IMR-90 (cell line): ENCODE measurements around the gene MUC20. TPM values are rescaled to one million over a fixed set of nuclear protein-coding genes. Genes with fewer than 3 reads are reported as not detected.

Experiments used
- ATAC-seq: fragments of 200-7000 bp; cut with Tn5 transposase; 2 replicates; pipeline ENCODE4 v1.9.1; 2020; ENCODE audit warnings: low read depth, mild to moderate bottlenecking, moderate library complexity
- BruUV-seq: library from RNA; stranded (reverse); fragments of 400-500 nt; replicated peaks from 2 replicates; lab custom pipeline; 2021; lab: Mats Ljungman, UMichigan
- CTCF ChIA-PET: fragments of 300-600 bp; formaldehyde crosslinking; extraction: SDS; loops from one replicate; lab custom pipeline; 2021; ENCODE audit warnings: antibody characterized with exemption; lab: Yijun Ruan, JAX
- POLR2A ChIA-PET: fragments of 300-600 bp; sonication (Branson Sonifier 250); formaldehyde crosslinking; loops from one replicate; lab custom pipeline; 2022; ENCODE audit warnings: antibody characterized with exemption; ENCODE audit not compliant: unreplicated experiment; lab: Charles Lee
- DNase-seq: peaks from one replicate; pipeline ENCODE4 v3.0.0; 2013
- H2AFZ ChIP-seq: replicated peaks from 2 replicates; pipeline ENCODE3; 2013; ENCODE audit warnings: low read length, mild to moderate bottlenecking; ENCODE audit not compliant: poor library complexity
- H2AK5ac ChIP-seq: 2 replicates; pipeline ENCODE4 v1.6.1; 2013; ENCODE audit warnings: low read depth, low read length, inconsistent platforms
- H2AK9ac ChIP-seq: replicated peaks from 2 replicates; pipeline ENCODE3; 2013; ENCODE audit warnings: mild to moderate bottlenecking, low read depth, low read length, moderate library complexity; ENCODE audit not compliant: poor library complexity
- H2BK120ac ChIP-seq: 2 replicates; pipeline ENCODE4 v1.6.1; 2013; ENCODE audit warnings: low read depth, low read length, inconsistent platforms
- H2BK15ac ChIP-seq: 3 replicates; pipeline ENCODE4 v1.6.1; 2013; ENCODE audit warnings: low read depth, low read length, inconsistent platforms
- H2BK20ac ChIP-seq: 2 replicates; pipeline ENCODE4 v1.6.1; 2013; ENCODE audit warnings: low read depth, mild to moderate bottlenecking, inconsistent platforms, low read length, moderate library complexity
- H2BK5ac ChIP-seq: 2 replicates; pipeline ENCODE4 v1.6.1; 2013; ENCODE audit warnings: mild to moderate bottlenecking, low read depth, low read length, inconsistent platforms; ENCODE audit not compliant: poor library complexity, severe bottlenecking
- H3K14ac ChIP-seq: replicated peaks from 2 replicates; pipeline ENCODE4 v1.6.1; 2013; ENCODE audit warnings: low read depth, low read length, inconsistent platforms
- H3K18ac ChIP-seq: 2 replicates; pipeline ENCODE4 v1.6.1; 2013; ENCODE audit warnings: low read depth, low read length, control low read depth
- H3K23ac ChIP-seq: 2 replicates; pipeline ENCODE4 v1.6.1; 2013; ENCODE audit warnings: low read depth, low read length, inconsistent platforms
- H3K27ac ChIP-seq: 2 replicates; pipeline ENCODE4 v1.5.1; 2013; ENCODE audit warnings: mild to moderate bottlenecking, control low read depth, low read length; ENCODE audit not compliant: insufficient read depth
- H3K27me3 ChIP-seq: 2 replicates; pipeline ENCODE4 v1.6.1; 2013; ENCODE audit warnings: low read length; ENCODE audit not compliant: control insufficient read depth, insufficient read depth
- H3K36me3 ChIP-seq: 2 replicates; pipeline ENCODE4 v1.6.1; 2013; ENCODE audit warnings: low read length, mixed read lengths; ENCODE audit not compliant: control insufficient read depth, insufficient read depth
- H3K4ac ChIP-seq: 2 replicates; pipeline ENCODE4 v1.6.1; 2013; ENCODE audit warnings: low read depth, low read length, inconsistent platforms
- H3K4me1 ChIP-seq: 2 replicates; pipeline ENCODE4 v1.6.1; 2013; ENCODE audit warnings: low read length, mixed read lengths; ENCODE audit not compliant: control insufficient read depth, insufficient read depth
- H3K4me2 ChIP-seq: 2 replicates; pipeline ENCODE4 v1.6.1; 2013; ENCODE audit warnings: low read depth, mild to moderate bottlenecking, control low read depth, low read length, moderate library complexity
- H3K4me3 ChIP-seq: 2 replicates; pipeline ENCODE4 v1.5.1; 2013; ENCODE audit warnings: low read depth, mild to moderate bottlenecking, control low read depth, low read length, moderate library complexity; ENCODE audit not compliant: insufficient read depth
- H3K56ac ChIP-seq: 2 replicates; pipeline ENCODE4 v1.6.1; 2013; ENCODE audit warnings: low read length, inconsistent platforms; ENCODE audit not compliant: insufficient read depth; ENCODE audit errors: extremely low read depth
- H3K79me1 ChIP-seq, 2 experiments: 2 replicates each; pipeline ENCODE4 v1.6.1; 2013; ENCODE audit warnings: low read length in 2 of 2, inconsistent platforms in 1 of 2, low read depth in 1 of 2
- H3K9ac ChIP-seq: 2 replicates; pipeline ENCODE4 v1.6.1; 2013; ENCODE audit warnings: low read depth, low read length, control low read depth
- H3K9me1 ChIP-seq: 2 replicates; pipeline ENCODE4 v1.6.1; 2013; ENCODE audit warnings: low read length, inconsistent platforms; ENCODE audit not compliant: insufficient read depth
- H3K9me3 ChIP-seq: 2 replicates; pipeline ENCODE4 v1.6.1; 2013; ENCODE audit warnings: low read length; ENCODE audit not compliant: control insufficient read depth, insufficient read depth
- H4K20me1 ChIP-seq: 2 replicates; pipeline ENCODE4 v1.6.1; 2013; ENCODE audit warnings: low read length, inconsistent platforms; ENCODE audit not compliant: insufficient read depth
- H4K5ac ChIP-seq: 2 replicates; pipeline ENCODE4 v1.6.1; 2013; ENCODE audit warnings: mild to moderate bottlenecking, low read depth, low read length, control low read depth
- H4K8ac ChIP-seq, 2 experiments: 2 replicates each; pipeline ENCODE4 v1.6.1; 2013; ENCODE audit warnings: low read depth in 2 of 2, low read length in 2 of 2, control low read depth in 1 of 2, inconsistent platforms in 1 of 2
- H4K91ac ChIP-seq: 2 replicates; pipeline ENCODE4 v1.6.1; 2013; ENCODE audit warnings: low read depth, low read length, inconsistent platforms; ENCODE audit not compliant: insufficient read depth
- BHLHE40 ChIP-seq: fragments of 150-350 bp; IDR thresholded peaks from 2 replicates; pipeline ENCODE4 v1.6.1; 2016; ENCODE audit warnings: mild to moderate bottlenecking, low read depth, low read length
- CEBPB ChIP-seq: IDR thresholded peaks from 2 replicates; pipeline ENCODE4 v1.6.1; 2012; ENCODE audit warnings: low read depth, low read length, improper control_type of control experiment
- CHD1 ChIP-seq: IDR thresholded peaks from 2 replicates; pipeline ENCODE4 v1.6.1; 2012; ENCODE audit warnings: low read depth, low read length, improper control_type of control experiment
- CTCF ChIP-seq: conservative IDR thresholded peaks from 2 replicates; pipeline ENCODE4 v1.5.1; 2012; ENCODE audit warnings: mild to moderate bottlenecking, low read depth, low read length, improper control_type of control experiment
- ELK1 ChIP-seq: fragments of 150-350 bp; IDR thresholded peaks from 2 replicates; pipeline ENCODE4 v1.6.1; 2016; ENCODE audit warnings: low read depth, mild to moderate bottlenecking, low read length, moderate library complexity, borderline replicate concordance
- FOS ChIP-seq: fragments of 150-350 bp; IDR thresholded peaks from 2 replicates; pipeline ENCODE4 v1.6.1; 2016; ENCODE audit warnings: low read depth, low read length
- MAFK ChIP-seq: IDR thresholded peaks from 2 replicates; pipeline ENCODE4 v1.6.1; 2012; ENCODE audit warnings: low read depth, low read length, improper control_type of control experiment
- MAZ ChIP-seq: IDR thresholded peaks from 2 replicates; pipeline ENCODE4 v1.6.1; 2012; ENCODE audit warnings: low read depth, mild to moderate bottlenecking, low read length, improper control_type of control experiment, moderate library complexity, borderline replicate concordance
- MXI1 ChIP-seq: IDR thresholded peaks from 2 replicates; pipeline ENCODE4 v1.6.1; 2012; ENCODE audit warnings: low read depth, mild to moderate bottlenecking, low read length, moderate library complexity, borderline replicate concordance
- NFE2L2 ChIP-seq: fragments of 150-350 bp; IDR thresholded peaks from 2 replicates; pipeline ENCODE4 v1.6.1; 2016; ENCODE audit warnings: low read depth, mild to moderate bottlenecking, low read length
- POLR2A ChIP-seq: IDR thresholded peaks from 2 replicates; pipeline ENCODE4 v1.6.1; 2012; ENCODE audit warnings: mild to moderate bottlenecking, low read depth, low read length
- RAD21 ChIP-seq: IDR thresholded peaks from 2 replicates; pipeline ENCODE4 v1.6.1; 2012; ENCODE audit warnings: low read length, improper control_type of control experiment
- RCOR1 ChIP-seq: IDR thresholded peaks from 2 replicates; pipeline ENCODE4 v1.6.1; 2012; ENCODE audit warnings: mild to moderate bottlenecking, low read length, improper control_type of control experiment; ENCODE audit not compliant: insufficient replicate concordance
- RFX5 ChIP-seq: IDR thresholded peaks from 2 replicates; pipeline ENCODE4 v1.8.0; 2012; ENCODE audit warnings: low read depth, mild to moderate bottlenecking, low read length, moderate library complexity
- SMC3 ChIP-seq: fragments of 150-350 bp; IDR thresholded peaks from 2 replicates; pipeline ENCODE4 v1.6.1; 2016; ENCODE audit warnings: low read depth, mild to moderate bottlenecking, antibody characterized with exemption, low read length, moderate library complexity
- USF2 ChIP-seq: fragments of 150-350 bp; IDR thresholded peaks from 2 replicates; pipeline ENCODE4 v1.6.1; 2017; ENCODE audit warnings: mild to moderate bottlenecking, antibody characterized with exemption, low read length, low read depth
- WGBS, 2 experiments: methylation state at CpG; one replicate each; pipeline versions ENCODE4 v1.1.5 to v1.1.7; 2013; ENCODE audit warnings: missing lambda C conversion rate in 2 of 2; ENCODE audit not compliant: insufficient read length in 1 of 2; ENCODE audit errors: extremely low coverage in 2 of 2; 5-methylcytosine and 5-hydroxymethylcytosine counted together
- dilution Hi-C: fragments of 300-500 bp; cut with HindIII; formaldehyde crosslinking; loops from one replicate; pipeline ENCODE4 v1.14.3; 2018; ENCODE audit warnings: low sequenced_read_pairs; ENCODE audit not compliant: unreplicated experiment
- in situ Hi-C: fragments of 300-500 bp; cut with MboI; formaldehyde crosslinking; loops from 3 replicates; pipeline ENCODE4 v1.14.3; 2019; ENCODE audit warnings: low sequenced_read_pairs, inconsistent platforms, mixed read lengths
- intact Hi-C: fragments of 100-400 bp; cut with micrococcal nuclease; formaldehyde crosslinking; loops from 2 replicates; pipeline ENCODE4 v1.10.0; 2022
- polyA plus RNA-seq, 3 experiments: library from polyadenylated mRNA; depleted of rRNA; stranded (reverse); fragments of >200 nt; gene quantifications; 2 replicates each; pipeline ENCODE4 v1.2.3, GENCODE V29; 2012; ENCODE audit warnings: low replicate concordance in 1 of 3
- total RNA-seq: library from RNA; depleted of rRNA; stranded (reverse); fragments of >200 nt; gene quantifications from 2 replicates; pipeline ENCODE4 v1.2.3, GENCODE V29; 2012

The MUC20 gene
- total and polyA plus RNA-seq, 2 of the 4 experiments (the other 2 are of a cell fraction) = 0.12 TPM; not detected in 1

- H3K9ac ChIP-seq = no peak overlapping the region
- CTCF ChIA-PET = no interaction called here
- in situ Hi-C loops = no loop called here
- no peak overlapping the region for H2BK120ac ChIP-seq
- H3K4me2 ChIP-seq = no peak overlapping the region
- ATAC-seq (no peak), DNase-seq (no peak)
- no peaks in the 10 kb centered on the region for H4K20me1 ChIP-seq
- H3K27ac ChIP-seq = no peak overlapping the region
- dilution Hi-C loops = no loop called here
- H3K14ac ChIP-seq = no peak overlapping the region
- no peak overlapping the region for H4K8ac ChIP-seq
- no peaks in the 10 kb centered on the region for H3K9me1 ChIP-seq
- H4K5ac ChIP-seq = no peak overlapping the region
- no peak overlapping the region for H2BK5ac ChIP-seq
- no peak overlapping the region for H3K56ac ChIP-seq
- TF ChIP-seq BHLHE40 (no peak), MAFK (no peak), POLR2A (no peak), FOS (no peak), MXI1 (no peak), NFE2L2 (no peak), RAD21 (no peak), CEBPB (no peak), RFX5 (no peak), USF2 (no peak), SMC3 (no peak), CTCF (no peak), CHD1 (no peak), RCOR1 (no peak), ELK1 (no peak), MAZ (no peak)
- POLR2A ChIA-PET = no interaction called here
- 26% methylated on average over 12 of the region's 43 CpGs; no CpG with 5 or more reads in 1 of the 2 experiments for WGBS, 2 experiments
- H2AK5ac ChIP-seq = no peak overlapping the region
- H3K18ac ChIP-seq = no peak overlapping the region
- peaks cover 3% of the 10 kb centered on the region; the same call in 1 of the 2 replicates for H3K9me3 ChIP-seq
- H4K91ac ChIP-seq = no peak overlapping the region
- intact Hi-C loops = no loop called here
- no peak overlapping the region for H3K23ac ChIP-seq
- H3K27me3 ChIP-seq = peaks cover 64% of the 10 kb centered on the region
- no peak overlapping the region for H2BK15ac ChIP-seq
- no TSS peak for BruUV-seq
- H2AK9ac ChIP-seq = no peak overlapping the region
- no peak overlapping the region for H3K4ac ChIP-seq
- no peak overlapping the region for H3K4me3 ChIP-seq
- no peak overlapping the region for H2BK20ac ChIP-seq
- H3K4me1 ChIP-seq = no peaks in the 10 kb centered on the region
- no peaks in the 10 kb centered on the region for H3K36me3 ChIP-seq
- no peaks in the 10 kb centered on the region for H3K79me1 ChIP-seq
- H2AFZ ChIP-seq = no peak overlapping the region
These were observed 41.8 kb downstream of the MUC20 start for GRCh38 chr3:195762611-195763010.
